Neural crest cell (in vitro differentiated cells): Measurements from ENCODE around the gene SLC16A12. TPM values are rescaled to one million over a fixed set of nuclear protein-coding genes. Genes with fewer than 3 reads are reported as not detected.
"Not testable (repeated sequence)": the region's sequence is repeated elsewhere in the genome, so short reads cannot be mapped to it uniquely, and the experiment has no call there.

Experiments
- DNase-seq: peaks from one replicate; pipeline ENCODE4 v3.0.0; 2021; ENCODE audit warnings: low read depth, mixed read lengths, low spot score
- H3K27ac Mint-ChIP-seq: one replicate; pipeline ENCODE4 v1.8.0; 2021; ENCODE audit warnings: mild to moderate bottlenecking, mixed read lengths; ENCODE audit not compliant: unreplicated experiment
- H3K27me3 Mint-ChIP-seq: 2 replicates; pipeline ENCODE4 v1.8.0; 2021; ENCODE audit warnings: low read depth, mild to moderate bottlenecking, mixed read lengths
- H3K36me3 Mint-ChIP-seq: 2 replicates; pipeline ENCODE4 v1.8.0; 2021; ENCODE audit warnings: low read depth, mild to moderate bottlenecking, mixed read lengths
- H3K4me1 Mint-ChIP-seq: 2 replicates; pipeline ENCODE4 v1.8.0; 2021; ENCODE audit warnings: mixed read lengths
- H3K4me3 Mint-ChIP-seq: one replicate; pipeline ENCODE4 v1.8.0; 2021; ENCODE audit warnings: mild to moderate bottlenecking, mixed read lengths
- H3K9me3 Mint-ChIP-seq: 2 replicates; pipeline ENCODE4 v1.8.0; 2021; ENCODE audit warnings: mixed read lengths
- total RNA-seq: library from RNA; stranded (reverse); gene quantifications from 2 replicates; pipeline ENCODE4 v1.2.1, GENCODE V29; 2021
- TF ChIP-seq, protein P1 (sequence below): fragments of 200-600 bp; sonication (generic); conservative IDR thresholded peaks from 2 replicates; pipeline ENCODE4 v1.5.0; 2021; ENCODE audit warnings: antibody characterized with exemption, mild to moderate bottlenecking

Gene SLC16A12
- total RNA-seq, 1 donor from 2014 or later = not detected

DNA sequence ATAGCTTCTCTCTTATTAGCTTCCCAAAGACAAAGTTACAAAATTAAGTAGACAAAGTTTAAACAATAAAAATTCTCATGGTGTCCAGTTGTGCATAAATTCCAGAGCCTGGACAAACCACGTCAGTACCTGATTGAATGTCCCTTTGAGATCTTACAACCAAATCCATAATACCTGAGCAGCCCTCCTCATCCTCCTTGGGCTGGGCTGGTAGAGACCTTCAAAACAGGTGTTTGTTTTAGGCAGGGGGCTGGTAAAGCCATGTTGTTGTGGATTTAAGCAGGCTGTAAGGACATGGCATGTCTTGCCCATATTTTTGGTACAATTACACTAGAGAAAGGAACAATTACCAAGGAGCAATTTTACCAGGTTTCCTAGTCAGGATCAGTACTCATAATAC is 118.9 kb downstream of the SLC16A12 start:
- no peaks in the 10 kb centered on the region for H3K27me3 Mint-ChIP-seq
- peaks cover 34% of the 10 kb centered on the region for H3K4me1 Mint-ChIP-seq
- no peak overlapping the region for H3K27ac Mint-ChIP-seq
- TF ChIP-seq, protein P1, sequence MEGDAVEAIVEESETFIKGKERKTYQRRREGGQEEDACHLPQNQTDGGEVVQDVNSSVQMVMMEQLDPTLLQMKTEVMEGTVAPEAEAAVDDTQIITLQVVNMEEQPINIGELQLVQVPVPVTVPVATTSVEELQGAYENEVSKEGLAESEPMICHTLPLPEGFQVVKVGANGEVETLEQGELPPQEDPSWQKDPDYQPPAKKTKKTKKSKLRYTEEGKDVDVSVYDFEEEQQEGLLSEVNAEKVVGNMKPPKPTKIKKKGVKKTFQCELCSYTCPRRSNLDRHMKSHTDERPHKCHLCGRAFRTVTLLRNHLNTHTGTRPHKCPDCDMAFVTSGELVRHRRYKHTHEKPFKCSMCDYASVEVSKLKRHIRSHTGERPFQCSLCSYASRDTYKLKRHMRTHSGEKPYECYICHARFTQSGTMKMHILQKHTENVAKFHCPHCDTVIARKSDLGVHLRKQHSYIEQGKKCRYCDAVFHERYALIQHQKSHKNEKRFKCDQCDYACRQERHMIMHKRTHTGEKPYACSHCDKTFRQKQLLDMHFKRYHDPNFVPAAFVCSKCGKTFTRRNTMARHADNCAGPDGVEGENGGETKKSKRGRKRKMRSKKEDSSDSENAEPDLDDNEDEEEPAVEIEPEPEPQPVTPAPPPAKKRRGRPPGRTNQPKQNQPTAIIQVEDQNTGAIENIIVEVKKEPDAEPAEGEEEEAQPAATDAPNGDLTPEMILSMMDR = no peak
- H3K36me3 Mint-ChIP-seq = peaks cover 21% of the 10 kb centered on the region
- no peak for DNase-seq
- H3K9me3 Mint-ChIP-seq = peaks cover 3% of the 10 kb centered on the region
- peak overlapping the region; percentile 62 for H3K4me3 Mint-ChIP-seq

DNA sequence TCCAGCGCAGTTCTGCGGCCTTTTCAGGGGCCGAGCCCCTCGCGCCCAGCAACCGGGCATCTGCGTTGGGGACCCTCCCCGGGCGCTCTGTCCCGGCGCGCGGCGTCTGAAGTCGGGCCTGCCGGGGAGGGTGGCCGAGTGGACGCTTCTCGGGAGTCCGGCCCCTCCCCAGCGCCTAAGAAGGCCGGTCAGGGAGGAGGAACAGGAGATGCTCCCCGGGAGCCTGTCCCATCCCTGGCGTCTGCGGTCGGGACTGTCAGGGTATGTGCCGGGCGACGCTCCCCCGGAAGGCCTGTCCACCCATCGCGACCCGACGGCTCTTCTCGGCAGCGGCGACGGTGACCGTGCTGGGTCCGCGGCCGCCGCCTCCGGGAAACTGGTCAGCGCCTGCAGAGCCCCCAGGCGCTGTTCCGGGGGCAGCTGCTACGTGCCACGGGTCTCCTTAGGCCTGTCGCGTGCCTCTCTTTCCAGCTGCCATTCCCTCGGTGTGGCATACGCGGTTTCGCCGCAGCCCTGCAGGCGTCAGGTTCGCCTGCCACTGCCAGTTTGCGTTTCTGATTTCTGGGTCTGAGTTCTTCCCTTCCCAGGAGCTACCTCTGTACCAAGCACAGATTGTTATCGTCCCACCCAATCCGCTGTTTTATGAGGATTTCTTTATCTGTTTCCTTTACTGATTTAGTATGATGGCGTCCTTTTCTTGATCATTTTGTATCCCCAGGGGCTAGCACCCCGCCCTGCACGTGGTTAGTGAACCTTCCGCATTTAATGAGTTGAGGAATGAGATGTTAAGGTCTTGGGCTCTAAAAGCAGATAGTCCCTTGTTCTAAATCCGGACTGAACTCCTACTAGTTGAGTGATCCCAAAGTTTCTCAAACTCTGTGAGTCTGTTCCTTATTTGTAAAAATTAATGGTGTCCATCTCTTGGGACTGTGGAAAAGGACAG is 120.2 kb downstream of the SLC16A12 start:
- no peaks in the 10 kb centered on the region for H3K27me3 Mint-ChIP-seq
- peak overlapping the region; percentile 94 for H3K27ac Mint-ChIP-seq
- peak; percentile 35 for DNase-seq
- peaks cover 34% of the 10 kb centered on the region for H3K4me1 Mint-ChIP-seq
- H3K4me3 Mint-ChIP-seq = peak overlapping the region; percentile 99
- peaks cover 17% of the 10 kb centered on the region for H3K36me3 Mint-ChIP-seq
- TF ChIP-seq, protein P1 = peak; percentile 34
- H3K9me3 Mint-ChIP-seq = peaks cover 3% of the 10 kb centered on the region

DNA sequence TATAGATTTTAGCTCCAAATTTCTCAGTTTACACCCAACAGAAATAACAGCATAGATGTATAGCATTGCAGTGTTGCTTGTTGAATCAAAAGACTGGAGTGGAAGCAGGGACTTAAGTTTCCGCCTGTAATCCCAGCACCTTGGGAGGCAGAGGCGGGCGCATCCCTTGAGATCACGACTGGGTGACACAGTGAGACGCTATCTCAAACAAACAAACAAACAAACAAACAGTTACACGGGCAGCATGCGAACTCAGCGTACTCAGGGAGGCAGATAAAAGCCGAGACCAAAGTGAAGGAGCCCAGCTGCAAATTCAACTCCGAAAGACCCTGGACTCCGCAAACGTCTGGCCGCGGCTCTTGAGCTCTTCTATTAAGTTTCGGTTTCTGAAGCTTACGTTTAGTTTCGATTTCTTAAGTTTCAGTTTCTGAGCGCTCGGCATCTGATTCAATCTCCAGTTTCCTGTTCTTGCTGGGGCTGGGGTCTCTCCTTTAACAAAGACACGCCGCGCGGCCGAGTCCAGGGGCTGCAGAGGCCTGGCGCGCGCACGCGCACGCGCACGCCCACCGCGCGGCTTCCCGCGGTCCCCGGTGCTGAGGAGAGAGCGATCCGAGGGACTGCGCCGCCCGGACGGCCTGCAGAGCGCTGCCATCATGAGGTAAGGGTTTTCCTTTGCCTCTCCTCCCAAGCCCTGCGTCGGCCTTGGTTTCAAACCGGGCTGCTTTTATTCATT is 121.1 kb downstream of the SLC16A12 start, which contains the start of gene IFIT5:
IFIT5 (plus strand) TSS at position 423 of the 733 bp plus-strand sequence; CDS start at position 654, 231 bp downstream.
- Mint-ChIP-seq H3K27ac (peak within 1 kb of the TSS; percentile 99), H3K27me3 (no peaks in the 10 kb centered on the region), H3K36me3 (peaks cover 17% of the 10 kb centered on the region), H3K4me1 (peaks cover 34% of the 10 kb centered on the region), H3K4me3 (peak within 1 kb of the TSS; percentile 99), H3K9me3 (peaks cover 3% of the 10 kb centered on the region)
- peak; percentile 77 for DNase-seq
- TF ChIP-seq, protein P1 = no peak

DNA sequence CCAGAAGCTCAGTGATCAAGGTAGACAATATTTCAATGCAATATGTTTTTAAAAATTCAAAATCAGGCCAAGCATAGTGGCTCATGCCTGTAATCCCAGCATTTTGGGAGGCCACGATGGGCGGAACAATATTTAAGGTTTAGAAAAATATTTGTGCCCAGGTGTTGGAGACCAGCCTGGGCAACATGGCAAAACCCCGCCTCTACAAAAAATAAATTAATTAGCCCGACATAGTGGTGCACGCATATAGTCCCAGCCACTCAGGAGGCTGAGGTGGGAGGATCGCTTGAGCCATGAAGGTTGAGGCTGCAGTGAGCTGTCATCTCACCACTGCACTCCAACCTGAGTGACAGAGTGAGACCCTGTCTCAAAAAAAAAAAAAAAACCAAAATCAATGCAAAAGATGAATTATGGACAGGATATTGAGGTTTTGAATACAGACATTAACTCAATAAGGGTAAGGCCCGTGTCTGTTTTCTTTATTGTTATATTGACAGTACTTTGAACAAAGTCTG is 121.9 kb downstream of the SLC16A12 start:
- Mint-ChIP-seq H3K27ac (peak overlapping the region; percentile 23), H3K4me3 (peak overlapping the region; percentile 99), H3K9me3 (peaks cover 3% of the 10 kb centered on the region), H3K36me3 (peaks cover 17% of the 10 kb centered on the region), H3K27me3 (no peaks in the 10 kb centered on the region), H3K4me1 (peaks cover 33% of the 10 kb centered on the region)
- TF ChIP-seq, protein P1 = no peak
- no peak for DNase-seq

DNA sequence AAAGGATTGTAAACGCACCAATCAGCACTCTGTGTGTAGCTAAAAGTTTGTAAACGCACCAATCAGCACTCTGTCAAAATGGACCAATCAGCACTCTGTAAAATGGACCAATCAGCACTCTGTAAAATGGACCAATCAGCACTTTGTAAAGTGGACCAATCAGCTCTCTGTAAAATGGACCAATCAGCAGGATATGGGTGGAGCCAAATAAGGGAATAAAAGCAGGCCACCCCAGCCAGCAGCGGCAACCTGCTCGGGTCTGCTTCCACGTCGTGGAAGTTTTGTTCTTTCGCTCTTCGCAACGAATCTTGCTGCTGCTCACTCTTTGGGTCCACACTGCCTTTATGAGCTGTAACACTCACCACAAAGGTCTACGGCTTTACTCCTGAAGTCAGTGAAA is 123.1 kb downstream of the SLC16A12 start:
- H3K9me3 Mint-ChIP-seq, H3K27ac Mint-ChIP-seq, H3K27me3 Mint-ChIP-seq, DNase-seq: not testable (repeated sequence)
- Mint-ChIP-seq H3K4me3 (peak overlapping the region; percentile 42), H3K4me1 (peaks cover 26% of the 10 kb centered on the region), H3K36me3 (peaks cover 23% of the 10 kb centered on the region)

DNA sequence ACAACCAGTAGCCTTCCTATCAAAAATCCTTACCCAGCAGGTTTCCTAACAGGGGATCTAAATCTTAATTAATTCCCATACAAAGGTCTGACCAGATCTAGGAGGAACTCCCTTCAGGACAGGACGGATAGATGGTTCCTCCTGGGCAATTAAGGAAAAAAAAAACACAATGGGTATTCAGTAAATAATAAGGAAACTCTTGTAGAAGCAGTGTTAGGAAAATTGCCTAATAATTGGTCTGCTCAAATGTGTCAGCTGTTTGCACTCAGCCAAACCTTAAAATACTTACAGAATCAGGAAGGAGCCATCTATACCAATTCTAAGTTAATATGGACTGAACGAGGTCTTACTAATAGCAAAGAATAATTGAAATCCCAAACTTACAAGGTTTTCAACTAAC is 124.3 kb downstream of the SLC16A12 start:
- peak overlapping the region; percentile 48 for H3K4me3 Mint-ChIP-seq
- H3K9me3 Mint-ChIP-seq, H3K27me3 Mint-ChIP-seq, H3K27ac Mint-ChIP-seq, DNase-seq: not testable (repeated sequence)
- H3K4me1 Mint-ChIP-seq = peaks cover 21% of the 10 kb centered on the region
- peaks cover 27% of the 10 kb centered on the region for H3K36me3 Mint-ChIP-seq

DNA sequence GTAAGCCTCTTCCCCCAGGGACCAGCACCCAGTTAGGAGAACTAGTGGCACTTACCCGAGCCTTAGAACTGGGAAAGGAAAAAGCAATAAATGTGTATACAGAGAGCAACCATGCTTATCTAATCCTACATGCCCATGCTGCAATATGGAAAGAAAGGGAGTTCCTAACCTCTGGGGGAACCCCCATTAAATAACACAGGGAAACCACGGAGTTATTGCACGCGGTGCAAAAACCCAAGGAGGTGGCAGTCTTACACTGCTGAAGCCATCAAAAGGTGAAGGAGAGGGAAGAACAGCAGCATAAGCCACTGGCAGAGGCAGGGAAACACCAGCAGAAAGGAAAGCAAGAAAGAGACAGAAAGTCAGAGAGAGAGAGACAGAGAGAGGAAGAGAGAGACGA is 124.8 kb downstream of the SLC16A12 start:
- Mint-ChIP-seq H3K4me1 (peaks cover 18% of the 10 kb centered on the region), H3K4me3 (peak overlapping the region; percentile 19), H3K36me3 (peaks cover 29% of the 10 kb centered on the region)
- DNase-seq, H3K27me3 Mint-ChIP-seq, H3K9me3 Mint-ChIP-seq, H3K27ac Mint-ChIP-seq: not testable (repeated sequence)

DNA sequence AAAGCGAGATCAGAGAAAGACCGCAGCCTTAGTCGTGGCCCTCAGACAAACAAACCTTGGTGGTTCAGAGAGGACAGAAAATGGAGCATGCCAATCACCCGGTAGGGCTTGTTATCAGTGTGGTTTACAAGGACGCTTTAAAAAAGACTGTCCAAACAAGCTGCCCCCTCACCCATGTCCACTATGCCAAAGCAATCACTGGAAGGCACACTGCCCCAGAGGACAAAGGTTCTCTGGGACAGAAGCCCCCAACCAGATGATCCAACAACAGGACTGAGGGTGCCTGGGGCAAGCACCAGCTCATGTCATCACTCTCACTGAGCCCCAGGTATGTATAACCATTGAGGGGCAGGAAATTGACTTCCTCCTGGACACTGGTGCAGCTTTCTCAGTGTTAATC is 126.1 kb downstream of the SLC16A12 start:
- H3K4me1 Mint-ChIP-seq = peaks cover 12% of the 10 kb centered on the region
- DNase-seq, H3K4me3 Mint-ChIP-seq, H3K9me3 Mint-ChIP-seq, H3K27ac Mint-ChIP-seq, H3K27me3 Mint-ChIP-seq: not testable (repeated sequence)
- peaks cover 38% of the 10 kb centered on the region for H3K36me3 Mint-ChIP-seq

DNA sequence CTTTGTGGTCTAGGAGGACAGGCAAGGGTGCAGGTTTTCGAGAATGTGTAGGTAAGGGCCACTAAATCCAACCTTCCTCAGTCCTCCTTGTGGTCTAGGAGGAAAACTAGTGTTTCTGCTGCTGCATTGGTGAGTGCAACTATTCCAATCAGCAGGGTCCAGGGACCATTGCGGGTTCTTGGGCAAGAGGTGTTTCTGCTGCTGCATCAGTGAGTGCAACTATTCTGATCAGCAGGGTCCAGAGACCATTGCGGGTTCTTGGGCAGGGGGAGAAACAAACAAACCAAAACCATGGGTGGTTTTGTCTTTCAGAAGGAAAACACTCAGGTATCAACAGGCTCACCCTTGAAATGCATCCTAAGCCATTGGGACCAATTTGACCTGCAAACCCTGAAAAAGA is 127.6 kb downstream of the SLC16A12 start:
- not testable (repeated sequence) for DNase-seq, H3K27me3 Mint-ChIP-seq, H3K4me3 Mint-ChIP-seq, H3K9me3 Mint-ChIP-seq, H3K4me1 Mint-ChIP-seq, H3K27ac Mint-ChIP-seq
- peaks cover 42% of the 10 kb centered on the region for H3K36me3 Mint-ChIP-seq
